WTC11 (cell line): Measurements from ENCODE around the gene PPP1R18. TPM values are rescaled to one million over a fixed set of nuclear protein-coding genes. Genes with fewer than 3 reads are reported as not detected.
"Not testable (repeated sequence)": the region's sequence is repeated elsewhere in the genome, so short reads cannot be mapped to it uniquely, and the experiment has no call there.

Source experiments
- ATAC-seq: fragments of 200-7000 bp; cut with Tn5 transposase; 2 replicates; pipeline ENCODE4 v1.10.0; 2021; ENCODE audit warnings: mild to moderate bottlenecking, moderate library complexity
- CTCF ChIA-PET: fragments of 300-600 bp; sonication (Branson Sonifier 250); formaldehyde crosslinking; loops from one replicate; lab custom pipeline; 2021; ENCODE audit warnings: antibody characterized with exemption; lab: Charles Lee
- POLR2A ChIA-PET: fragments of 350-600 bp; sonication (Branson Sonifier 250); formaldehyde crosslinking; loops from one replicate; lab custom pipeline; 2021; ENCODE audit warnings: antibody characterized with exemption; lab: Charles Lee
- DNase-seq: peaks from one replicate; pipeline ENCODE4 v3.0.0; 2021; ENCODE audit warnings: low spot score
- H3K27ac Mint-ChIP-seq: 2 replicates; pipeline ENCODE4 v1.8.0; 2021; ENCODE audit warnings: mixed read lengths
- H3K27me3 Mint-ChIP-seq: 2 replicates; pipeline ENCODE4 v1.8.0; 2021; ENCODE audit warnings: low read depth, mild to moderate bottlenecking, moderate library complexity, mixed read lengths
- H3K36me3 Mint-ChIP-seq: 2 replicates; pipeline ENCODE4 v1.8.0; 2021; ENCODE audit warnings: mixed read lengths
- H3K4me1 Mint-ChIP-seq: 2 replicates; pipeline ENCODE4 v1.8.0; 2022; ENCODE audit warnings: mixed read lengths
- H3K4me3 Mint-ChIP-seq: 2 replicates; pipeline ENCODE4 v1.8.0; 2021; ENCODE audit warnings: mild to moderate bottlenecking, moderate library complexity, mixed read lengths
- H3K9me3 Mint-ChIP-seq: 2 replicates; pipeline ENCODE4 v1.8.0; 2021; ENCODE audit warnings: mixed read lengths
- ATF1 ChIP-seq: sonication (generic); formaldehyde crosslinking; IDR thresholded peaks from 2 replicates; pipeline ENCODE4 v1.8.1; 2023; ENCODE audit warnings: mild to moderate bottlenecking, moderate library complexity, missing genetic modification reagents
- CBFB ChIP-seq: sonication (generic); formaldehyde crosslinking; IDR thresholded peaks from 2 replicates; pipeline ENCODE4 v1.8.1; 2022; ENCODE audit warnings: mild to moderate bottlenecking, low read depth, missing genetic modification reagents
- CREB1 ChIP-seq: sonication (generic); formaldehyde crosslinking; IDR thresholded peaks from 2 replicates; pipeline ENCODE4 v1.8.0; 2023; ENCODE audit warnings: mild to moderate bottlenecking, missing genetic modification reagents
- CREM ChIP-seq: sonication (generic); formaldehyde crosslinking; IDR thresholded peaks from 2 replicates; pipeline ENCODE4 v1.8.1; 2022; ENCODE audit warnings: mild to moderate bottlenecking, missing genetic modification reagents, moderate library complexity
- ESRRA ChIP-seq: sonication (generic); formaldehyde crosslinking; IDR thresholded peaks from 2 replicates; pipeline ENCODE4 v1.8.1; 2022; ENCODE audit warnings: mild to moderate bottlenecking, missing genetic modification reagents, borderline replicate concordance
- IRF2 ChIP-seq: sonication (generic); formaldehyde crosslinking; IDR thresholded peaks from 2 replicates; pipeline ENCODE4 v1.8.0; 2022; ENCODE audit warnings: low read depth, missing genetic modification reagents, borderline replicate concordance
- NFE2L1 ChIP-seq: sonication (generic); formaldehyde crosslinking; IDR thresholded peaks from 2 replicates; pipeline ENCODE4 v1.8.1; 2023; ENCODE audit warnings: missing genetic modification reagents
- NFYB ChIP-seq: sonication (generic); formaldehyde crosslinking; conservative IDR thresholded peaks from 2 replicates; pipeline ENCODE4 v1.8.0; 2022; ENCODE audit warnings: low read depth, missing genetic modification reagents
- NR2C2 ChIP-seq: sonication (generic); formaldehyde crosslinking; IDR thresholded peaks from 2 replicates; pipeline ENCODE4 v1.8.0; 2022; ENCODE audit warnings: mild to moderate bottlenecking, missing genetic modification reagents
- SMAD4 ChIP-seq: sonication (generic); formaldehyde crosslinking; IDR thresholded peaks from 2 replicates; pipeline ENCODE4 v1.8.0; 2022; ENCODE audit warnings: mild to moderate bottlenecking, missing genetic modification reagents
- SOX15 ChIP-seq: fragments of 250-450 bp; sonication (Bioruptor Pico); IDR thresholded peaks from 2 replicates; pipeline ENCODE4 v1.9.0; 2021; ENCODE audit warnings: mild to moderate bottlenecking
- SP1 ChIP-seq: sonication (generic); formaldehyde crosslinking; conservative IDR thresholded peaks from 2 replicates; pipeline ENCODE4 v1.8.1; 2022; ENCODE audit warnings: missing genetic modification reagents
- ZNF138 ChIP-seq: sonication (generic); formaldehyde crosslinking; conservative IDR thresholded peaks from 2 replicates; pipeline ENCODE4 v1.8.1; 2022; ENCODE audit warnings: mild to moderate bottlenecking, moderate library complexity, missing genetic modification reagents
- ZNF671 ChIP-seq: fragments of 250-450 bp; sonication (Bioruptor Pico); IDR thresholded peaks from 2 replicates; pipeline ENCODE4 v1.8.0; 2021; ENCODE audit warnings: mild to moderate bottlenecking
- total RNA-seq: library from RNA; stranded (reverse); gene quantifications from 3 replicates; pipeline ENCODE4 v1.2.3, GENCODE V29; 2021
- TF ChIP-seq, protein P1 (sequence below): sonication (generic); formaldehyde crosslinking; IDR thresholded peaks from 2 replicates; pipeline ENCODE4 v1.8.1; 2022; ENCODE audit warnings: low read depth, missing genetic modification reagents, borderline replicate concordance
- TF ChIP-seq, protein P2 (sequence below): sonication (generic); formaldehyde crosslinking; IDR thresholded peaks from 2 replicates; pipeline ENCODE4 v1.8.1; 2023; ENCODE audit warnings: mild to moderate bottlenecking, missing genetic modification reagents
- TF ChIP-seq, protein P3 (sequence below): sonication (generic); formaldehyde crosslinking; IDR thresholded peaks from 2 replicates; pipeline ENCODE4 v1.8.0; 2022; ENCODE audit warnings: mild to moderate bottlenecking, missing genetic modification reagents
- TF ChIP-seq, protein P4 (sequence below): sonication (generic); formaldehyde crosslinking; IDR thresholded peaks from 2 replicates; pipeline ENCODE4 v1.8.1; 2022; ENCODE audit warnings: low read depth, mild to moderate bottlenecking, moderate library complexity, missing genetic modification reagents, borderline replicate concordance
- TF ChIP-seq, protein P5 (sequence below): sonication (generic); formaldehyde crosslinking; IDR thresholded peaks from 2 replicates; pipeline ENCODE4 v1.8.1; 2023; ENCODE audit warnings: mild to moderate bottlenecking, moderate library complexity, missing genetic modification reagents
- TF ChIP-seq, protein P6 (sequence below): sonication (generic); formaldehyde crosslinking; IDR thresholded peaks from 2 replicates; pipeline ENCODE4 v1.8.0; 2023; ENCODE audit warnings: missing genetic modification reagents

Gene PPP1R18
- total RNA-seq, 1 experiment from 2014 or later: 36.5 TPM

DNA sequence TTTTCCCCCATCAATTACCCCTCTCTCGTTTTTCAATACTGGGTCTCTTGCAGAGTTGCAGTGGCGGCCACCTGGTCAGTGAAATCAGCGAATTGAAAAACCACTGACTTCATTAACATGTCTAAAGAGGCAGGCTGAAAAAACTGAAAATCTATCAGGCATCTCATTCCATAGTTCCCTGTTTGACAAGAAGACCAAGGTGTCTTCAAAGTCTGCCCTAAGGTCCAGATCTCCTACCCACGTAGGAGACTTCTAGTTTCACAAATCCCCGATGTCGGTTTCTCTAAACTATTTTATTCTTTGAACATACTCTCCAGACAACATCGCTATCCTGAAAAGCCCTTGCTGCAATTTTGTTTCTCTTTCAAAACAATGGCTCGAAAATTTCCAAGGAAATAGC lies 32.9 kb upstream of the PPP1R18 start:
- POLR2A ChIA-PET: interaction anchor here (0.6 to 0.7 kb wide), 2 partner anchors 40 to 454 kb away, joined by 3 to 8 read pairs; no protein-coding TSS in a partner anchor
- Mint-ChIP-seq H3K4me3 (peak overlapping the region; percentile 99), H3K36me3 (peaks cover 52% of the 10 kb centered on the region)

DNA sequence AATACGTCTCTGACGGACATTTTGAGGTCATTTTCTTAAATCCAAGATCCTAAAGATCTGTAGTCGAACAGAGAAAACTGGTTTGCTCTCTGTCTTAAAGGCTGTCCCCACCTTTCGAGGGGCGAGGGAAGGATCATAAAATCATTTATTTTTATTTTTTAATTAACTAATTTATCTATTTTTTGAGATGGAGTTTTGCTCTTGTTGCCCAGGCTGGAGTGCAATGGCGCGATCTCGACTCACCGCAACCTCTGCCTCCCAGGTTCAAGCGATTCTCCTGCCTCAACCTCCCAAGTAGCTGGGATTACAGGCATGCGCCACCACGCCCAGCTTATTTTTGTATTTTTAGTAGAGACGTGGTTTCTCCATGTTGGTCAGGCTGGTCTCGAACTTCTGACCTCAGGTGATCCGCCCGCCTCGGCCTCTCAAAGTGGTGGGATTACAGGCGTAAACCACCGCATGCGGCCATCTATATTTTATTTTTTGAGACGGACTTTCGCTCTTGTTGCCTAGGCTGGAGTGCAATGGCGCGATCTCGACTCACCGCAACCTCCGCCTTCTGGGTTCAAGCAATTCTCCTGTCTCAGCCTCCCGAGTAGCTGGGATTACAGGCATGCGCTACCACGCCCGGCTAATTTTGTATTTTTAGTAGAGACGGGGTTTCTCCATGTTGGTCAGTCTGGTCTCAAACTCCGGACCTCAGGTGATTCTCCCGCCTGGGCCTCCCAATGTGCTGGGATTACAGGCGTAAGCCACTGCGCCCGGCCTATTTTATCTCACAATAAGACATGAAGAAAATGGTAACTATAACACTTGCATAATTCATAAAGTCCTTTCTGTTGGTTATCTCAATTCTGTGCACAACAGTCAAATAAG lies 31.6 kb upstream of the PPP1R18 start:
- CTCF ChIA-PET: interaction anchor here (0.9 to 6.0 kb wide), 10 partner anchors 13 to 384 kb away, joined by 3 to 54 read pairs (median 10); partner anchors contain the start of gene DHX16
- Mint-ChIP-seq H3K4me3 (peak overlapping the region; percentile 99), H3K27ac (peak overlapping the region; percentile 100), H3K36me3 (peaks cover 51% of the 10 kb centered on the region), H3K4me1 (peaks cover 38% of the 10 kb centered on the region)
- DNase-seq, H3K9me3 Mint-ChIP-seq, ATAC-seq, H3K27me3 Mint-ChIP-seq: not testable (repeated sequence)
- POLR2A ChIA-PET: interaction anchor here (0.9 to 1.7 kb wide), 5 partner anchors 8 to 103 kb away, joined by 4 to 19 read pairs (median 8); no protein-coding TSS in a partner anchor

More for the DNA sequence above, 32.9 kb upstream of the PPP1R18 start:
- DNase-seq: no peak
- no peaks in the 10 kb centered on the region for H3K27me3 Mint-ChIP-seq
- H3K4me1 Mint-ChIP-seq: peaks cover 50% of the 10 kb centered on the region
- peak overlapping the region; percentile 100 for H3K27ac Mint-ChIP-seq
- TF ChIP-seq, protein P1, sequence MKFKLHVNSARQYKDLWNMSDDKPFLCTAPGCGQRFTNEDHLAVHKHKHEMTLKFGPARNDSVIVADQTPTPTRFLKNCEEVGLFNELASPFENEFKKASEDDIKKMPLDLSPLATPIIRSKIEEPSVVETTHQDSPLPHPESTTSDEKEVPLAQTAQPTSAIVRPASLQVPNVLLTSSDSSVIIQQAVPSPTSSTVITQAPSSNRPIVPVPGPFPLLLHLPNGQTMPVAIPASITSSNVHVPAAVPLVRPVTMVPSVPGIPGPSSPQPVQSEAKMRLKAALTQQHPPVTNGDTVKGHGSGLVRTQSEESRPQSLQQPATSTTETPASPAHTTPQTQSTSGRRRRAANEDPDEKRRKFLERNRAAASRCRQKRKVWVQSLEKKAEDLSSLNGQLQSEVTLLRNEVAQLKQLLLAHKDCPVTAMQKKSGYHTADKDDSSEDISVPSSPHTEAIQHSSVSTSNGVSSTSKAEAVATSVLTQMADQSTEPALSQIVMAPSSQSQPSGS (CRISPR knock-in tag): no peak
- no peak for TF ChIP-seq SMAD4 (CRISPR knock-in tag)
- TF ChIP-seq CBFB (CRISPR knock-in tag): no peak
- TF ChIP-seq ESRRA (CRISPR knock-in tag): no peak
- TF ChIP-seq NR2C2 (CRISPR knock-in tag): no peak
- no peak for TF ChIP-seq SOX15 (CRISPR knock-in tag)
- CTCF ChIA-PET: interaction anchor here (0.6 to 6.0 kb wide), 6 partner anchors 12 to 1195 kb away, joined by 3 to 54 read pairs (median 4); partner anchors contain the start of gene DHX16
- H3K9me3 Mint-ChIP-seq: no peaks in the 10 kb centered on the region
- no peak for ATAC-seq

DNA sequence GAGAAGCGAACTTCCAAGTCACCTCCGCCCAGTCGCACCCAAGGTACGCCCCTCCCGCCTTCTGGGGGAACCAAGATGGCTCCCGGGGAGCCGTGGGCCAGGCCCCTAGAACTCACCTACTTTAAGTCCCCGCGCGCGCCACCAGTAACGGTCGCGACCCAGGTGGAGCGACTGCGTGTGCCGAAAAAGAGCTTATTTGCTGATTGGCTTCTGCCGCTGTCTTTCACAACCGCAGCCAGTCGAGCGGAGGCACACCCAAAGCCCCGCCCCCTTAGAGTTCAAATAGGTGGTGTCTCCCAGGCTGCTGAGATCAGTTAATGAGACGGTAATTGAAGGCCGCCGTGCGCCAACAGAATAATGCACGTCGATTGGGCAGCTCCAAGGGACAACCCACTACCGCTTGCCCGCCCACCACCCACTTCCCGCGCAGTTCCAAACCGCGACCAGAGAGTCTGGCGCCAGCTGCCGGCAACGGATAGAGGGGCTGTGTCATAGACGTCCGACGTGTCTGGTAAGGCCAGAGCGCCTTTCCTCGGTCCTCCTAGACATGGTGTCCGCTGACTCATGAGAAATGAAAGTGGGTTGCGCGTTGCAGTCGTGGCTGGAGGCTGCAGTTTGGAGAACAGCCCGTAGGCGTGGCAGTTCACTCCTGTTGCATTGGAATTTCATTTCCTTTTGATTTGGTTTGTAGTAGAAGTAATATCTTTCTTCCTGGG lies 30.8 kb upstream of the PPP1R18 start, which contains the start of gene MDC1:
Gene MDC1 (minus strand): TSS at position 153 of the 716 bp plus-strand sequence. CDS start 2,106 bp downstream, outside the sequence.
- ChIA-PET CTCF (interaction anchor here (0.6 to 2.4 kb wide), 15 partner anchors 13 to 385 kb away, joined by 3 to 26 read pairs (median 4); partner anchors contain the start of gene DHX16), POLR2A (interaction anchor here (0.6 to 1.7 kb wide), 17 partner anchors 9 to 165 kb away, joined by 3 to 19 read pairs (median 4); partner anchors contain the start of genes DHX16, GNL1, IER3 and NRM)
- no peaks in the 10 kb centered on the region for H3K27me3 Mint-ChIP-seq
- H3K4me1 Mint-ChIP-seq: peaks cover 30% of the 10 kb centered on the region
- peak; percentile 77 for ATAC-seq
- no peaks in the 10 kb centered on the region for H3K9me3 Mint-ChIP-seq
- peaks cover 51% of the 10 kb centered on the region for H3K36me3 Mint-ChIP-seq
- DNase-seq: peak; percentile 99
- peak within 1 kb of the TSS; percentile 100 for H3K27ac Mint-ChIP-seq
- H3K4me3 Mint-ChIP-seq: peak within 1 kb of the TSS; percentile 99
- no peak for TF ChIP-seq IRF2 (CRISPR knock-in tag)
- TF ChIP-seq ZNF138 (CRISPR knock-in tag): no peak
- TF ChIP-seq CREM (CRISPR knock-in tag): peak; percentile 82; the same call in 1 of the 2 replicates
- TF ChIP-seq SMAD4 (CRISPR knock-in tag): 0 out of 2 replicates have a peak, but pooled peaks have one; percentile 25
- TF ChIP-seq CREB1 (CRISPR knock-in tag): peak; percentile 60; the same call in 1 of the 2 replicates
- TF ChIP-seq, protein P2, sequence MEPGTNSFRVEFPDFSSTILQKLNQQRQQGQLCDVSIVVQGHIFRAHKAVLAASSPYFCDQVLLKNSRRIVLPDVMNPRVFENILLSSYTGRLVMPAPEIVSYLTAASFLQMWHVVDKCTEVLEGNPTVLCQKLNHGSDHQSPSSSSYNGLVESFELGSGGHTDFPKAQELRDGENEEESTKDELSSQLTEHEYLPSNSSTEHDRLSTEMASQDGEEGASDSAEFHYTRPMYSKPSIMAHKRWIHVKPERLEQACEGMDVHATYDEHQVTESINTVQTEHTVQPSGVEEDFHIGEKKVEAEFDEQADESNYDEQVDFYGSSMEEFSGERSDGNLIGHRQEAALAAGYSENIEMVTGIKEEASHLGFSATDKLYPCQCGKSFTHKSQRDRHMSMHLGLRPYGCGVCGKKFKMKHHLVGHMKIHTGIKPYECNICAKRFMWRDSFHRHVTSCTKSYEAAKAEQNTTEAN: peak; percentile 70; the same call in 1 of the 2 replicates
- TF ChIP-seq, protein P3, sequence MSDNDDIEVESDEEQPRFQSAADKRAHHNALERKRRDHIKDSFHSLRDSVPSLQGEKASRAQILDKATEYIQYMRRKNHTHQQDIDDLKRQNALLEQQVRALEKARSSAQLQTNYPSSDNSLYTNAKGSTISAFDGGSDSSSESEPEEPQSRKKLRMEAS (CRISPR knock-in tag): peak; percentile 81
- TF ChIP-seq SP1 (CRISPR knock-in tag): peak; percentile 97
- TF ChIP-seq NR2C2 (CRISPR knock-in tag): no peak; the same call in 1 of the 2 replicates
- TF ChIP-seq NFYB (CRISPR knock-in tag): peak; percentile 82
- TF ChIP-seq, protein P4, sequence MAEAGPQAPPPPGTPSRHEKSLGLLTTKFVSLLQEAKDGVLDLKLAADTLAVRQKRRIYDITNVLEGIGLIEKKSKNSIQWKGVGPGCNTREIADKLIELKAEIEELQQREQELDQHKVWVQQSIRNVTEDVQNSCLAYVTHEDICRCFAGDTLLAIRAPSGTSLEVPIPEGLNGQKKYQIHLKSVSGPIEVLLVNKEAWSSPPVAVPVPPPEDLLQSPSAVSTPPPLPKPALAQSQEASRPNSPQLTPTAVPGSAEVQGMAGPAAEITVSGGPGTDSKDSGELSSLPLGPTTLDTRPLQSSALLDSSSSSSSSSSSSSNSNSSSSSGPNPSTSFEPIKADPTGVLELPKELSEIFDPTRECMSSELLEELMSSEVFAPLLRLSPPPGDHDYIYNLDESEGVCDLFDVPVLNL: peak; percentile 90
- no peak for TF ChIP-seq ZNF671 (CRISPR knock-in tag)
- TF ChIP-seq, protein P5, sequence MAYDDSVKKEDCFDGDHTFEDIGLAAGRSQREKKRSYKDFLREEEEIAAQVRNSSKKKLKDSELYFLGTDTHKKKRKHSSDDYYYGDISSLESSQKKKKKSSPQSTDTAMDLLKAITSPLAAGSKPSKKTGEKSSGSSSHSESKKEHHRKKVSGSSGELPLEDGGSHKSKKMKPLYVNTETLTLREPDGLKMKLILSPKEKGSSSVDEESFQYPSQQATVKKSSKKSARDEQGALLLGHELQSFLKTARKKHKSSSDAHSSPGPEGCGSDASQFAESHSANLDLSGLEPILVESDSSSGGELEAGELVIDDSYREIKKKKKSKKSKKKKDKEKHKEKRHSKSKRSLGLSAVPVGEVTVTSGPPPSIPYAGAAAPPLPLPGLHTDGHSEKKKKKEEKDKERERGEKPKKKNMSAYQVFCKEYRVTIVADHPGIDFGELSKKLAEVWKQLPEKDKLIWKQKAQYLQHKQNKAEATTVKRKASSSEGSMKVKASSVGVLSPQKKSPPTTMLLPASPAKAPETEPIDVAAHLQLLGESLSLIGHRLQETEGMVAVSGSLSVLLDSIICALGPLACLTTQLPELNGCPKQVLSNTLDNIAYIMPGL (CRISPR knock-in tag): peak; percentile 28; the same call in 1 of the 2 replicates
- TF ChIP-seq ATF1 (CRISPR knock-in tag): no peak
- TF ChIP-seq, protein P6, sequence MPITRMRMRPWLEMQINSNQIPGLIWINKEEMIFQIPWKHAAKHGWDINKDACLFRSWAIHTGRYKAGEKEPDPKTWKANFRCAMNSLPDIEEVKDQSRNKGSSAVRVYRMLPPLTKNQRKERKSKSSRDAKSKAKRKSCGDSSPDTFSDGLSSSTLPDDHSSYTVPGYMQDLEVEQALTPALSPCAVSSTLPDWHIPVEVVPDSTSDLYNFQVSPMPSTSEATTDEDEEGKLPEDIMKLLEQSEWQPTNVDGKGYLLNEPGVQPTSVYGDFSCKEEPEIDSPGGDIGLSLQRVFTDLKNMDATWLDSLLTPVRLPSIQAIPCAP (CRISPR knock-in tag): peak; percentile 81; the same call in 1 of the 2 replicates
- peak; percentile 99 for TF ChIP-seq NFE2L1
